Suprapubic skin (tissue), 4 donors: ENCODE measurements around the gene FAM81A. TPM values are rescaled to one million over a fixed set of nuclear protein-coding genes. Genes with fewer than 3 reads are reported as not detected.
"Not testable (repeated sequence)": the region's sequence is repeated elsewhere in the genome, so short reads cannot be mapped to it uniquely, and the experiment has no call there.

Experiments
- DNase-seq, 2 donors: peaks; one replicate each; pipeline ENCODE4 v3.0.0-alpha.2; 2019; ENCODE audit warnings: low spot score in 2 of 2
- H3K27ac ChIP-seq: fragments of 200-600 bp; sonication (generic); one replicate; pipeline ENCODE4 v1.5.1; 2019
- H3K27me3 ChIP-seq: fragments of 200-600 bp; sonication (generic); one replicate; pipeline ENCODE4 v1.5.1; 2019
- H3K36me3 ChIP-seq: fragments of 200-600 bp; sonication (generic); one replicate; pipeline ENCODE4 v1.5.1; 2019
- H3K4me1 ChIP-seq: fragments of 200-600 bp; sonication (generic); one replicate; pipeline ENCODE4 v1.5.1; 2019
- H3K4me3 ChIP-seq: fragments of 200-600 bp; sonication (generic); one replicate; pipeline ENCODE4 v1.5.1; 2019; ENCODE audit warnings: mild to moderate bottlenecking
- H3K9me3 ChIP-seq: fragments of 200-600 bp; sonication (generic); one replicate; pipeline ENCODE4 v1.5.1; 2019
- CTCF ChIP-seq, 2 donors: fragments of 200-600 bp in 1 of 2; fragments of 450-650 bp in 1 of 2; sonication (generic) in 1 of 2; IDR thresholded peaks; one replicate each; pipeline ENCODE4 v1.5.1; 2016 to 2019; ENCODE audit warnings: antibody characterized with exemption in 2 of 2, mild to moderate bottlenecking in 1 of 2, moderate library complexity in 1 of 2
- EP300 ChIP-seq: sonication (generic); formaldehyde crosslinking; IDR thresholded peaks from one replicate; pipeline ENCODE4 v1.6.1; 2017; ENCODE audit warnings: antibody characterized with exemption
- POLR2A ChIP-seq, 2 donors: fragments of 450-650 bp; IDR thresholded peaks; one replicate each; pipeline ENCODE4 v1.6.1; 2017; ENCODE audit warnings: antibody characterized with exemption in 2 of 2, mild to moderate bottlenecking in 2 of 2, moderate library complexity in 2 of 2
- POLR2AphosphoS5 ChIP-seq, 3 donors: sonication (generic); formaldehyde crosslinking; IDR thresholded peaks; one replicate each; pipeline ENCODE4 v1.6.1; 2017; ENCODE audit warnings: antibody characterized with exemption in 3 of 3
- WGBS: methylation state at CpG from one replicate; pipeline ENCODE4 v1.1.5; 2018; 5-methylcytosine and 5-hydroxymethylcytosine counted together
- total RNA-seq, 4 donors: library from RNA; depleted of rRNA; stranded (reverse); fragments of >200 nt; gene quantifications; one replicate each; pipeline ENCODE4 v1.1.0, GENCODE V29; 2016

The FAM81A gene
- total RNA-seq, 4 donors from 2014 or later = 0.79 to 7.8 (median 1.8) TPM

GRCh38 chr15:59396679-59397078 is 41.3 kb upstream of the FAM81A start:
- H3K36me3 ChIP-seq = no peaks in the 10 kb centered on the region
- H3K27ac ChIP-seq = no peak overlapping the region
- WGBS = 50% methylated on average over 3 of the region's 3 CpGs
- H3K27me3 ChIP-seq = no peaks in the 10 kb centered on the region
- DNase-seq = no peak
- peaks cover 12% of the 10 kb centered on the region for H3K4me1 ChIP-seq
- H3K4me3 ChIP-seq = no peak overlapping the region
- no peaks in the 10 kb centered on the region for H3K9me3 ChIP-seq
- no peak for TF ChIP-seq EP300
- no peak for TF ChIP-seq POLR2AphosphoS5 (IDR thresholded peaks at IDR 0.05)
- no peak for TF ChIP-seq CTCF (IDR thresholded peaks at IDR 0.05)
- no peak for TF ChIP-seq POLR2A (IDR thresholded peaks at IDR 0.05)

GRCh38 chr15:59398220-59398619 is 39.8 kb upstream of the FAM81A start:
- peaks cover 12% of the 10 kb centered on the region for H3K4me1 ChIP-seq
- no peak for DNase-seq
- H3K36me3 ChIP-seq = no peaks in the 10 kb centered on the region
- no peak overlapping the region for H3K27ac ChIP-seq
- 92% methylated on average over 1 of the region's 1 CpG for WGBS
- no peaks in the 10 kb centered on the region for H3K27me3 ChIP-seq
- H3K4me3 ChIP-seq = no peak overlapping the region
- H3K9me3 ChIP-seq = no peaks in the 10 kb centered on the region
- TF ChIP-seq CTCF (IDR thresholded peaks at IDR 0.05) = no peak
- TF ChIP-seq POLR2A (IDR thresholded peaks at IDR 0.05) = no peak
- no peak for TF ChIP-seq EP300
- TF ChIP-seq POLR2AphosphoS5 (IDR thresholded peaks at IDR 0.05) = no peak

- H3K27me3 ChIP-seq = no peaks in the 10 kb centered on the region
- WGBS = 72% methylated on average over 7 of the region's 7 CpGs
- peaks cover 12% of the 10 kb centered on the region for H3K4me1 ChIP-seq
- H3K9me3 ChIP-seq = no peaks in the 10 kb centered on the region
- DNase-seq = no peak
- H3K27ac ChIP-seq = no peak overlapping the region
- no peak overlapping the region for H3K4me3 ChIP-seq
- TF ChIP-seq CTCF (IDR thresholded peaks at IDR 0.05) (no peak), POLR2AphosphoS5 (IDR thresholded peaks at IDR 0.05) (no peak), EP300 (no peak), POLR2A (IDR thresholded peaks at IDR 0.05) (no peak)
- no peaks in the 10 kb centered on the region for H3K36me3 ChIP-seq
Observed at GRCh38 chr15:59399465-59400102, 38.4 kb upstream of the FAM81A start.

GRCh38 chr15:59400103-59400813 is 37.7 kb upstream of the FAM81A start:
- Histone ChIP-seq H3K36me3 (no peaks in the 10 kb centered on the region), H3K9me3 (no peaks in the 10 kb centered on the region), H3K27me3 (no peaks in the 10 kb centered on the region), H3K27ac (no peak overlapping the region), H3K4me3 (no peak overlapping the region), H3K4me1 (peaks cover 12% of the 10 kb centered on the region)
- TF ChIP-seq POLR2AphosphoS5 (IDR thresholded peaks at IDR 0.05) (no peak), EP300 (no peak), POLR2A (IDR thresholded peaks at IDR 0.05) (no peak), CTCF (IDR thresholded peaks at IDR 0.05) (no peak)
- DNase-seq = no peak
- WGBS = 75% methylated on average over 13 of the region's 13 CpGs

GRCh38 chr15:59401051-59401823 is 36.7 kb upstream of the FAM81A start:
- H3K27ac ChIP-seq, H3K27me3 ChIP-seq, H3K36me3 ChIP-seq, H3K9me3 ChIP-seq, H3K4me3 ChIP-seq, DNase-seq: not testable (repeated sequence)
- H3K4me1 ChIP-seq = peaks cover 12% of the 10 kb centered on the region
- WGBS = 79% methylated on average over 10 of the region's 10 CpGs
